ENCODE results near the gene LRRC61.
"Not testable (repeated sequence)": the region's sequence is repeated elsewhere in the genome, so short reads cannot be mapped to it uniquely, and the experiment has no call there.

Gene LRRC61

DNA sequence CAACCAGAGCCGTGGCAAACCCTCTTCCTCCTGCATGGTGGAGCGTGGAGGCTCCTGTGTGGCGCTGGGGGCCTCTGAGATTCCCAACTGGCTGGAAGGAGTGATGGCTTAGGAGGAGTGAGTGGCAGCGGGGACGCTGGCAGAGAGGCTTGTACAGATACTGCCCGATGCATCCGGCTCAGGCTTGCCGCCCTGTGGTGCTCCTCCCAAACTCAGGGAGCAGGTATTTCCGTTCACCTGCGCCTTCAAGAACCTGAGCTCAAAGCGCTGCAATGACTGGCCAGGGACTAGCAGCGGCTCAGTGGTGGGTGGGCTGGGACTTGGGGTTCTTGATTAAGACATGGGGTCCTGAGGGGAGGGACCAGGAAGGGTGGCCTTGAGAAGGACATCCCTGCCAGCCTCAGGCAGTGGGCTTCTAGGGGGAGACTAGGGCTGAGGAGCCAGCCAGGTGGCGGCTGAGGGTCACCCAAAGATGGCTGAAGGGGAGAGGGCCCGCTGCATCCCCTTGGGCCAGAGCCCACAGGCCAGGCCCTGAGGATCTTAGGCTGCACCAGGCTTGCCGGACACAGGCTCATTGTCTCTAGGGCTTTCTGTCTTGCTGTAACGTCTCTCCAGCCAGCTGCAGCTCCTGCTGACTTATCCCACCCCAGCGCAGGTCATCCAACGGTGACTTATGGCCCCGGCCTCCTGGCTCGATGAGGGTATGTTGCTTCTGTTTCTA, 59.1 kb downstream of the LRRC61 start:
- no peak for DNase-seq (ENCODE audit: low read depth, low spot score)

GRCh38 chr7:150382844-150383225, 59.7 kb downstream of the LRRC61 start:
- DNase-seq (ENCODE audit: low read depth, low spot score): no peak

GRCh38 chr7:150383710-150384397, 60.7 kb downstream of the LRRC61 start:
- DNase-seq (ENCODE audit: low read depth, low spot score): no peak

- no peak for DNase-seq (ENCODE audit: low read depth, low spot score)
These were observed 61.5 kb downstream of the LRRC61 start for GRCh38 chr7:150384406-150385301.

GRCh38 chr7:150385302-150385723, 62.2 kb downstream of the LRRC61 start:
- no peak for DNase-seq (ENCODE audit: low read depth, low spot score)

DNA sequence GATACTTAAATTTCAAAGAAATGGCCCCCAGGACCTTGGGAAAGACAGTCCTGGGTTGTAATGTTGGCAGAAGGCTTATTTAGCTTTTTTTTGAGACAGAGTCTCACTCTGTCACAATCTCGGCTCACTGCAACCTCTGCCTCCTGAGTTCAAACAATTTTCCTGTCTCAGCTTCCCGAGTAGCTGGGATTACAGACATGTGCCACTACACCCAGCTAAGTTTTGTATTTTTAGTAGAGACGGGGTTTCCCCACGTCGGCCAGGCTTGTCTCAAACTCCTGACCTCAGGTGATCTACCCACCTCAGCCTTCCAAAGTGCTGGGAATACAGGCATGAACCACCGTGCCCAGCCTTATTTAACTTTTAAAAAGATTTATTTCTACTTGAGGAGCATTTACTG, 62.7 kb downstream of the LRRC61 start:
- DNase-seq (ENCODE audit: low read depth, low spot score): not testable (repeated sequence)
